ENCODE results near the gene LRP8. TPM values are rescaled to one million over a fixed set of nuclear protein-coding genes. Genes with fewer than 3 reads are reported as not detected.

The LRP8 gene
- total and polyA plus RNA-seq, 2 of the 13 experiments (the other 11 are each of a cell fraction or from before 2014, with no cell fraction given) = 17.3 to 17.4 TPM

GRCh38 chr1:53276902-53277281, 51.0 kb downstream of the LRP8 start:
- no peak overlapping the region for H3K9ac ChIP-seq (ENCODE audit: insufficient read depth, low read depth, low read length)
- FAIRE-seq (no peak), ATAC-seq (no peak), DNase-seq (ENCODE audit: low spot score) (no peak)
- no TSS peak for BruUV-seq (replicated peaks)
- in situ Hi-C loops (cut with HindIII; ENCODE audit: extremely low pct_ligation_motif_present, low pct_unique_long_range_greater_than_20kb) = loop anchor here (5.0 kb wide), 1 partner anchor 115 kb away; no protein-coding TSS in a partner anchor
- intact Hi-C loops (cut with micrococcal nuclease; ENCODE audit: unreplicated experiment) = no loop called here
- H3K4me3 ChIP-seq (replicated peaks in 1 of 3; ENCODE audit: insufficient read depth in 1 of 3, low read depth in 2 of 3, low read length in 3 of 3) = no peak overlapping the region
- H3K4me2 ChIP-seq (ENCODE audit: low read depth, low read length) = no peak overlapping the region
- TF ChIP-seq TBL1XR1 (IDR thresholded peaks at IDR 0.05; ENCODE audit: borderline replicate concordance, low read length, partially characterized antibody) (no peak), DBP (CRISPR knock-in tag; IDR thresholded peaks at IDR 0.05; ENCODE audit: not compliant biosample characterization) (no peak), CBFB (CRISPR knock-in tag; IDR thresholded peaks at IDR 0.05) (no peak), ZNF451 (CRISPR knock-in tag; IDR thresholded peaks at IDR 0.05) (no peak), KDM3A (CRISPR knock-in tag; IDR thresholded peaks at IDR 0.05; ENCODE audit: low read depth) (no peak), SMC3 (IDR thresholded peaks at IDR 0.05; ENCODE audit: low read length) (no peak), GRHL1 (CRISPR knock-in tag; conservative IDR thresholded peaks at IDR 0.05) (no peak), SNAI1 (CRISPR knock-in tag; IDR thresholded peaks at IDR 0.05; ENCODE audit: borderline replicate concordance) (no peak), CREB1 (IDR thresholded peaks at IDR 0.05) (no peak), CREB1 (CRISPR knock-in tag; IDR thresholded peaks at IDR 0.05) (no peak), KLF16 (CRISPR knock-in tag; IDR thresholded peaks at IDR 0.05) (no peak), ZNF326 (CRISPR knock-in tag; IDR thresholded peaks at IDR 0.05; ENCODE audit: borderline replicate concordance) (no peak), MXD3 (CRISPR knock-in tag; IDR thresholded peaks at IDR 0.05) (no peak)
- no peak overlapping the region for H2AFZ ChIP-seq (ENCODE audit: low read length)
- peaks cover 4 to 20% of the 10 kb centered on the region in 2 experiments; a peak in 4 of 5 replicates for H3K36me3 ChIP-seq (replicated peaks in 1 of 2; ENCODE audit: control insufficient read depth in 1 of 2, insufficient read depth in 2 of 2, low read length in 2 of 2)
- H3K9me3 ChIP-seq (ENCODE audit: low read length) = no peaks in the 10 kb centered on the region
- CTCF ChIA-PET (ENCODE audit: low intra/inter-chr PET ratio, low total read pairs) = interaction anchor here (2.8 kb wide), 1 partner anchor 117 kb away, joined by 47 read pairs; no protein-coding TSS in a partner anchor
- H3K27me3 ChIP-seq (ENCODE audit: control insufficient read depth in 1 of 2, insufficient read depth in 2 of 2, low read length in 2 of 2) = no peaks in the 10 kb centered on the region
- no peaks in the 10 kb centered on the region for H3K4me1 ChIP-seq (ENCODE audit: insufficient read depth, low read length)
- 98% methylated on average over 46 of the region's 46 CpGs for WGBS (ENCODE audit: low lambda C conversion rate)
- POLR2A ChIA-PET = no interaction called here
- H4K20me1 ChIP-seq (ENCODE audit: insufficient read depth, low read length) = no peaks in the 10 kb centered on the region
- no peaks in the 10 kb centered on the region for H3K79me2 ChIP-seq (ENCODE audit: insufficient read depth, low read length)
- no peak overlapping the region for H3K27ac ChIP-seq (ENCODE audit: extremely low read length, insufficient read depth, low read length)
